Suppressor macrophage treated with lipopolysaccharide for 4 hours (primary cell): ENCODE results near the gene ARHGAP10.
"Not testable (repeated sequence)": the region's sequence is repeated elsewhere in the genome, so short reads cannot be mapped to it uniquely, and the experiment has no call there.

Source experiments
- DNase-seq: peaks from one replicate; pipeline ENCODE4 v3.0.0-alpha.2; 2020

Gene ARHGAP10

GRCh38 chr4:148076964-148077363 is 345.1 kb downstream of the ARHGAP10 start:
- DNase-seq, result no peak

- no peak for DNase-seq
Measured at GRCh38 chr4:148077581-148077980, 345.7 kb downstream of the ARHGAP10 start.

GRCh38 chr4:148078061-148078460 is 346.2 kb downstream of the ARHGAP10 start:
- DNase-seq, result no peak

- DNase-seq, result no peak
Measured at GRCh38 chr4:148079961-148080360, 348.1 kb downstream of the ARHGAP10 start.

GRCh38 chr4:148081267-148081666 is 349.4 kb downstream of the ARHGAP10 start:
- DNase-seq, result no peak

- DNase-seq, result no peak
Measured at GRCh38 chr4:148081745-148082144, 349.9 kb downstream of the ARHGAP10 start.

- DNase-seq, result not testable (repeated sequence)
Measured at GRCh38 chr4:148083073-148083472, 351.2 kb downstream of the ARHGAP10 start.

- DNase-seq, result no peak
Measured at GRCh38 chr4:148089624-148090023, 357.7 kb downstream of the ARHGAP10 start.

- no peak for DNase-seq
Measured at GRCh38 chr4:148090029-148090428, 358.1 kb downstream of the ARHGAP10 start.

- no peak for DNase-seq
Measured at GRCh38 chr4:148090503-148091476, 358.9 kb downstream of the ARHGAP10 start.

GRCh38 chr4:148091896-148092295 is 360.0 kb downstream of the ARHGAP10 start:
- no peak for DNase-seq

GRCh38 chr4:148092316-148093014 is 360.6 kb downstream of the ARHGAP10 start:
- no peak for DNase-seq

- DNase-seq, result no peak
Measured at GRCh38 chr4:148093065-148093464, 361.2 kb downstream of the ARHGAP10 start.

GRCh38 chr4:148094149-148094548 is 362.3 kb downstream of the ARHGAP10 start:
- no peak for DNase-seq

- DNase-seq, result no peak
Measured at GRCh38 chr4:148095346-148095923, 363.5 kb downstream of the ARHGAP10 start.

GRCh38 chr4:148097801-148098200 is 365.9 kb downstream of the ARHGAP10 start:
- no peak for DNase-seq

- DNase-seq, result no peak
Measured at GRCh38 chr4:148101235-148101634, 369.3 kb downstream of the ARHGAP10 start.

GRCh38 chr4:148101790-148102189 is 369.9 kb downstream of the ARHGAP10 start:
- no peak for DNase-seq

- DNase-seq, result no peak
Measured at GRCh38 chr4:148103597-148104355, 371.9 kb downstream of the ARHGAP10 start.

- no peak for DNase-seq
Measured at GRCh38 chr4:148108766-148109165, 376.9 kb downstream of the ARHGAP10 start.

GRCh38 chr4:148109216-148109615 is 377.3 kb downstream of the ARHGAP10 start:
- DNase-seq, result no peak

- no peak for DNase-seq
Measured at GRCh38 chr4:148110169-148110568, 378.3 kb downstream of the ARHGAP10 start.
